ENCODE results near the gene LDLRAD4. TPM values are rescaled to one million over a fixed set of nuclear protein-coding genes. Genes with fewer than 3 reads are reported as not detected.

LDLRAD4 gene
- total and polyA plus RNA-seq, 2 donors (not counting 1 experiment from before 2014, with no cell fraction given) = 13.9 to 35.7 TPM

GRCh38 chr18:13175266-13175665, 43.3 kb upstream of the LDLRAD4 start:
- ATAC-seq (ENCODE audit: low read depth) = no peak
- Mint-ChIP-seq H3K27me3 (peaks cover 5% of the 10 kb centered on the region), H3K4me3 (no peak overlapping the region), H3K9me3 (ENCODE audit: insufficient read depth) (no peaks in the 10 kb centered on the region), H3K27ac (no peak overlapping the region), H3K4me1 (no peaks in the 10 kb centered on the region)
- Histone ChIP-seq H3K36me3 (replicated peaks in 1 of 2; ENCODE audit: control extremely low read depth in 1 of 2, control insufficient read depth in 1 of 2, extremely low read depth in 1 of 2, insufficient read depth in 2 of 2, low read length in 1 of 2) (no peaks in the 10 kb centered on the region), H3K4me3 (ENCODE audit: control extremely low read depth in 1 of 5, extremely low read depth in 1 of 5, insufficient read depth in 1 of 5, low read depth in 2 of 5, low read length in 4 of 5) (no peak overlapping the region), H3K4me2 (replicated peaks; ENCODE audit: low read depth, low read length, poor library complexity, severe bottlenecking) (no peak overlapping the region), H2AFZ (ENCODE audit: insufficient read depth, low read depth, low read length, poor library complexity, severe bottlenecking) (no peak overlapping the region), H3K9me3 (ENCODE audit: control extremely low read depth in 1 of 3, control insufficient read depth in 2 of 3, insufficient read depth in 1 of 3, low read length in 2 of 3) (no peaks in the 10 kb centered on the region), H3K4me1 (ENCODE audit: control insufficient read depth in 2 of 2, insufficient read depth in 2 of 2, low read length in 2 of 2) (no peaks in the 10 kb centered on the region), H3K27me3 (replicated peaks in 1 of 4; ENCODE audit: control extremely low read depth in 1 of 4, control insufficient read depth in 3 of 4, insufficient read depth in 4 of 4, low read length in 3 of 4) (no peaks in the 10 kb centered on the region), H3K27ac (ENCODE audit: low read length in 2 of 2) (no peak overlapping the region), H4K20me1 (ENCODE audit: control insufficient read depth, insufficient read depth, low read length, poor library complexity, severe bottlenecking) (no peaks in the 10 kb centered on the region), H3K9ac (ENCODE audit: low read length) (no peak overlapping the region), H3K79me2 (ENCODE audit: control insufficient read depth, insufficient read depth, low read length) (no peaks in the 10 kb centered on the region)
- ChIA-PET POLR2A (no interaction called here), CTCF (no interaction called here)
- intact Hi-C loops (cut with micrococcal nuclease) = no loop called here
- TF ChIP-seq EZH2 (IDR thresholded peaks at IDR 0.05; ENCODE audit: borderline replicate concordance, insufficient read depth, low read depth, low read length, poor library complexity, severe bottlenecking) (no peak), CTCF (IDR thresholded peaks at IDR 0.05) (no peak)
- DNase-seq = no peak
- 64% methylated on average over 6 of the region's 8 CpGs for WGBS (ENCODE audit: insufficient coverage)

GRCh38 chr18:13175754-13176210, 42.8 kb upstream of the LDLRAD4 start:
- Mint-ChIP-seq H3K4me1 (no peaks in the 10 kb centered on the region), H3K9me3 (ENCODE audit: insufficient read depth) (no peaks in the 10 kb centered on the region), H3K27me3 (peaks cover 7% of the 10 kb centered on the region), H3K4me3 (no peak overlapping the region), H3K27ac (no peak overlapping the region)
- Histone ChIP-seq H3K9me3 (ENCODE audit: control extremely low read depth in 1 of 3, control insufficient read depth in 2 of 3, insufficient read depth in 1 of 3, low read length in 2 of 3) (no peaks in the 10 kb centered on the region), H3K27ac (ENCODE audit: low read length in 2 of 2) (no peak overlapping the region), H2AFZ (ENCODE audit: insufficient read depth, low read depth, low read length, poor library complexity, severe bottlenecking) (no peak overlapping the region), H3K36me3 (replicated peaks in 1 of 2; ENCODE audit: control extremely low read depth in 1 of 2, control insufficient read depth in 1 of 2, extremely low read depth in 1 of 2, insufficient read depth in 2 of 2, low read length in 1 of 2) (no peaks in the 10 kb centered on the region), H3K79me2 (ENCODE audit: control insufficient read depth, insufficient read depth, low read length) (no peaks in the 10 kb centered on the region), H3K27me3 (replicated peaks in 1 of 4; ENCODE audit: control extremely low read depth in 1 of 4, control insufficient read depth in 3 of 4, insufficient read depth in 4 of 4, low read length in 3 of 4) (no peaks in the 10 kb centered on the region), H4K20me1 (ENCODE audit: control insufficient read depth, insufficient read depth, low read length, poor library complexity, severe bottlenecking) (no peaks in the 10 kb centered on the region), H3K9ac (ENCODE audit: low read length) (no peak overlapping the region), H3K4me2 (replicated peaks; ENCODE audit: low read depth, low read length, poor library complexity, severe bottlenecking) (no peak overlapping the region), H3K4me1 (ENCODE audit: control insufficient read depth in 2 of 2, insufficient read depth in 2 of 2, low read length in 2 of 2) (no peaks in the 10 kb centered on the region), H3K4me3 (ENCODE audit: control extremely low read depth in 1 of 5, extremely low read depth in 1 of 5, insufficient read depth in 1 of 5, low read depth in 2 of 5, low read length in 4 of 5) (no peak overlapping the region)
- no peak for TF ChIP-seq EZH2 (IDR thresholded peaks at IDR 0.05; ENCODE audit: borderline replicate concordance, insufficient read depth, low read depth, low read length, poor library complexity, severe bottlenecking)
- TF ChIP-seq CTCF (IDR thresholded peaks at IDR 0.05) = no peak
- DNase-seq = no peak
- no peak for ATAC-seq (ENCODE audit: low read depth)
- intact Hi-C loops (cut with micrococcal nuclease) = no loop called here
- ChIA-PET CTCF (no interaction called here), POLR2A (no interaction called here)
- WGBS (ENCODE audit: insufficient coverage) = 93% methylated on average over 5 of the region's 6 CpGs
